ENCODE measurements around the gene PDSS2.

PDSS2 gene

GRCh38 chr6:107246249-107246971 lies 213.0 kb downstream of the PDSS2 start:
- Histone ChIP-seq H3K79me2 (ENCODE audit: insufficient read depth, low read length) (no peaks in the 10 kb centered on the region), H3K4me1 (ENCODE audit: insufficient read depth, low read length) (no peaks in the 10 kb centered on the region), H3K27me3 (ENCODE audit: insufficient read depth, low read length, poor library complexity) (no peaks in the 10 kb centered on the region), H3K27ac (ENCODE audit: low read length) (no peak overlapping the region), H4K20me1 (ENCODE audit: insufficient read depth, low read length) (no peaks in the 10 kb centered on the region), H2AFZ (ENCODE audit: low read depth, low read length) (no peak overlapping the region), H3K9ac (ENCODE audit: low read depth, low read length) (no peak overlapping the region), H3K9me3 (ENCODE audit: insufficient read depth, low read length, severe bottlenecking) (no peaks in the 10 kb centered on the region), H3K4me2 (ENCODE audit: insufficient read depth, low read length) (no peak overlapping the region), H3K36me3 (ENCODE audit: insufficient read depth, low read length) (peaks cover 4% of the 10 kb centered on the region; the same call in 1 of the 2 replicates), H3K4me3 (ENCODE audit: low read depth in 1 of 2, low read length in 2 of 2) (no peak overlapping the region)
- no peak for ATAC-seq (ENCODE audit: insufficient read depth, low read depth)
- DNase-seq = no peak
- TF ChIP-seq CTCF (IDR thresholded peaks at IDR 0.05; ENCODE audit: borderline replicate concordance, extremely low read depth, low read length, poor library complexity, severe bottlenecking) (no peak), EZH2 (IDR thresholded peaks at IDR 0.05; ENCODE audit: borderline replicate concordance, low read depth, low read length, severe bottlenecking) (no peak)

GRCh38 chr6:107244742-107245480 lies 214.5 kb downstream of the PDSS2 start:
- H3K79me2 ChIP-seq (ENCODE audit: insufficient read depth, low read length) = no peaks in the 10 kb centered on the region
- H3K9ac ChIP-seq (ENCODE audit: low read depth, low read length) = no peak overlapping the region
- H3K9me3 ChIP-seq (ENCODE audit: insufficient read depth, low read length, severe bottlenecking) = no peaks in the 10 kb centered on the region
- no peak for ATAC-seq (ENCODE audit: insufficient read depth, low read depth)
- H3K27me3 ChIP-seq (ENCODE audit: insufficient read depth, low read length, poor library complexity) = no peaks in the 10 kb centered on the region
- TF ChIP-seq EZH2 (IDR thresholded peaks at IDR 0.05; ENCODE audit: borderline replicate concordance, low read depth, low read length, severe bottlenecking) (no peak), CTCF (IDR thresholded peaks at IDR 0.05; ENCODE audit: borderline replicate concordance, extremely low read depth, low read length, poor library complexity, severe bottlenecking) (no peak)
- H3K4me1 ChIP-seq (ENCODE audit: insufficient read depth, low read length) = no peaks in the 10 kb centered on the region
- no peak overlapping the region for H3K4me3 ChIP-seq (ENCODE audit: low read depth in 1 of 2, low read length in 2 of 2)
- H3K36me3 ChIP-seq (ENCODE audit: insufficient read depth, low read length) = peaks cover 4% of the 10 kb centered on the region; the same call in 1 of the 2 replicates
- no peak overlapping the region for H2AFZ ChIP-seq (ENCODE audit: low read depth, low read length)
- H3K4me2 ChIP-seq (ENCODE audit: insufficient read depth, low read length) = no peak overlapping the region
- no peak overlapping the region for H3K27ac ChIP-seq (ENCODE audit: low read length)
- no peaks in the 10 kb centered on the region for H4K20me1 ChIP-seq (ENCODE audit: insufficient read depth, low read length)
- DNase-seq = no peak

GRCh38 chr6:107244082-107244741 lies 215.2 kb downstream of the PDSS2 start:
- no peaks in the 10 kb centered on the region for H4K20me1 ChIP-seq (ENCODE audit: insufficient read depth, low read length)
- no peak overlapping the region for H3K9ac ChIP-seq (ENCODE audit: low read depth, low read length)
- H3K4me2 ChIP-seq (ENCODE audit: insufficient read depth, low read length) = no peak overlapping the region
- DNase-seq (no peak), ATAC-seq (ENCODE audit: insufficient read depth, low read depth) (no peak)
- no peaks in the 10 kb centered on the region for H3K27me3 ChIP-seq (ENCODE audit: insufficient read depth, low read length, poor library complexity)
- no peak overlapping the region for H2AFZ ChIP-seq (ENCODE audit: low read depth, low read length)
- no peak overlapping the region for H3K4me3 ChIP-seq (ENCODE audit: low read depth in 1 of 2, low read length in 2 of 2)
- H3K27ac ChIP-seq (ENCODE audit: low read length) = no peak overlapping the region
- no peaks in the 10 kb centered on the region for H3K79me2 ChIP-seq (ENCODE audit: insufficient read depth, low read length)
- no peaks in the 10 kb centered on the region for H3K9me3 ChIP-seq (ENCODE audit: insufficient read depth, low read length, severe bottlenecking)
- TF ChIP-seq CTCF (IDR thresholded peaks at IDR 0.05; ENCODE audit: borderline replicate concordance, extremely low read depth, low read length, poor library complexity, severe bottlenecking) = no peak
- TF ChIP-seq EZH2 (IDR thresholded peaks at IDR 0.05; ENCODE audit: borderline replicate concordance, low read depth, low read length, severe bottlenecking) = no peak
- no peaks in the 10 kb centered on the region for H3K4me1 ChIP-seq (ENCODE audit: insufficient read depth, low read length)
- peaks cover 4% of the 10 kb centered on the region; the same call in 1 of the 2 replicates for H3K36me3 ChIP-seq (ENCODE audit: insufficient read depth, low read length)
